GM12878 (cell line): Measurements from ENCODE around the gene SEPTIN5.

ENCODE experiments used
- CBFB ChIP-seq: IDR thresholded peaks from 2 replicates; pipeline ENCODE4 v1.6.1; 2016; ENCODE audit warnings: antibody characterized with exemption, low read depth
- CHD2 ChIP-seq: IDR thresholded peaks from 2 replicates; pipeline ENCODE4 v1.6.1; 2011; ENCODE audit warnings: low read depth, low read length, improper control_type of control experiment, borderline replicate concordance
- CHD4 ChIP-seq: fragments of 200-600 bp; sonication (generic); IDR thresholded peaks from 2 replicates; pipeline ENCODE4 v1.6.1; 2016; ENCODE audit warnings: mild to moderate bottlenecking
- EP300 ChIP-seq, 2 experiments: fragments of 150-350 bp in 1 of 2; IDR thresholded peaks; 2 replicates each; pipeline ENCODE4 v1.6.1; 2011 to 2012; ENCODE audit warnings: low read depth in 2 of 2, low read length in 2 of 2, borderline replicate concordance in 1 of 2, improper control_type of control experiment in 1 of 2, inconsistent platforms in 1 of 2; ENCODE audit not compliant: control insufficient read depth in 1 of 2
- PBX3 ChIP-seq: IDR thresholded peaks from 2 replicates; pipeline ENCODE4 v1.6.1; 2011; ENCODE audit warnings: mild to moderate bottlenecking, low read depth, low read length, moderate library complexity; ENCODE audit not compliant: insufficient replicate concordance
- POLR2A ChIP-seq: IDR thresholded peaks from 2 replicates; pipeline ENCODE4 v1.6.1; 2011; ENCODE audit warnings: low read depth, mild to moderate bottlenecking, low read length
- RAD21 ChIP-seq: IDR thresholded peaks from 2 replicates; pipeline ENCODE4 v1.6.1; 2011; ENCODE audit warnings: mild to moderate bottlenecking, low read depth, low read length, moderate library complexity; ENCODE audit not compliant: insufficient read depth
- TAF1 ChIP-seq: IDR thresholded peaks from 2 replicates; pipeline ENCODE4 v1.6.1; 2011; ENCODE audit warnings: mild to moderate bottlenecking, low read depth, low read length, borderline replicate concordance
- TBL1XR1 ChIP-seq: IDR thresholded peaks from 2 replicates; pipeline ENCODE4 v1.6.1; 2012; ENCODE audit warnings: low read depth, low read length, improper control_type of control experiment
- USF2 ChIP-seq: IDR thresholded peaks from 2 replicates; pipeline ENCODE4 v1.6.1; 2011; ENCODE audit warnings: low read depth, low read length, improper control_type of control experiment, borderline replicate concordance
- YBX1 ChIP-seq: fragments of 450-650 bp; IDR thresholded peaks from 2 replicates; pipeline ENCODE4 v1.6.1; 2016; ENCODE audit warnings: antibody characterized with exemption
- YY1 ChIP-seq: IDR thresholded peaks from 2 replicates; pipeline ENCODE4 v1.6.1; 2011; ENCODE audit warnings: low read depth, mild to moderate bottlenecking, low read length
- TF ChIP-seq, protein P1 (sequence below), 3 experiments: IDR thresholded peaks in 2 of 3; conservative IDR thresholded peaks in 1 of 3; 2 replicates each; pipeline ENCODE4 v1.5.1; 2011; ENCODE audit warnings: low read depth in 3 of 3, low read length in 3 of 3, mild to moderate bottlenecking in 3 of 3, control low read depth in 2 of 3, moderate library complexity in 2 of 3, inconsistent platforms in 1 of 3, mixed read lengths in 1 of 3; ENCODE audit not compliant: control insufficient read depth in 2 of 3, insufficient read depth in 1 of 3; ENCODE audit errors: extremely low read depth in 1 of 3
- TF ChIP-seq, protein P2 (sequence below): fragments of 450-650 bp; formaldehyde crosslinking; IDR thresholded peaks from 2 replicates; pipeline ENCODE4 v1.4.0; 2020; ENCODE audit warnings: mild to moderate bottlenecking, moderate library complexity

DNA sequence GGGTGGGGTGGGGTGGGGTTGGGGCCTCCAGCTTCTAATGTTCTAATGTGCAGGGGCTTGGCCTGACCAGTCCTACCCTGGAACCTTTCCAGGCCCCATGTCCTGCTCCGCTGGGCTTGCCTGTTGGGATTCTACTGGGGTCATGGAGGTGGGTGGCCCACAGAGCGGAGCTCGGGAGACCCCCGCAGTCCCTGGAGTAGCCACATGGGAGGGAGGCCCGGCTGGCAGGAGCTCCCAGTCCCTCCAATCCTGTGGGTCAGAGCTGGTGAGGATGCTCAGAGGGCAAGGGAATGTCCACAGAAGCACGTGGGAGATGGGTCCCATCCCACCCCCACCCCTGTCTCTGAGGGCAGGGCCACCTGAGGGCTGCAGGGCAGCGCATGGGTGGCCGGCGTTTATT lies 2.9 kb downstream of the SEPTIN5 start:
- TF ChIP-seq TBL1XR1 (no peak), YBX1 (no peak), YY1 (no peak), EP300 (IDR thresholded peaks at IDR 0.05; ENCODE audit: borderline replicate concordance in 1 of 2, control insufficient read depth in 1 of 2, low read depth in 2 of 2, low read length in 2 of 2) (no peak), CHD2 (no peak), RAD21 (no peak), CBFB (no peak), CHD4 (no peak), USF2 (no peak), POLR2A (no peak), TAF1 (no peak), PBX3 (no peak)
- TF ChIP-seq, protein P1, sequence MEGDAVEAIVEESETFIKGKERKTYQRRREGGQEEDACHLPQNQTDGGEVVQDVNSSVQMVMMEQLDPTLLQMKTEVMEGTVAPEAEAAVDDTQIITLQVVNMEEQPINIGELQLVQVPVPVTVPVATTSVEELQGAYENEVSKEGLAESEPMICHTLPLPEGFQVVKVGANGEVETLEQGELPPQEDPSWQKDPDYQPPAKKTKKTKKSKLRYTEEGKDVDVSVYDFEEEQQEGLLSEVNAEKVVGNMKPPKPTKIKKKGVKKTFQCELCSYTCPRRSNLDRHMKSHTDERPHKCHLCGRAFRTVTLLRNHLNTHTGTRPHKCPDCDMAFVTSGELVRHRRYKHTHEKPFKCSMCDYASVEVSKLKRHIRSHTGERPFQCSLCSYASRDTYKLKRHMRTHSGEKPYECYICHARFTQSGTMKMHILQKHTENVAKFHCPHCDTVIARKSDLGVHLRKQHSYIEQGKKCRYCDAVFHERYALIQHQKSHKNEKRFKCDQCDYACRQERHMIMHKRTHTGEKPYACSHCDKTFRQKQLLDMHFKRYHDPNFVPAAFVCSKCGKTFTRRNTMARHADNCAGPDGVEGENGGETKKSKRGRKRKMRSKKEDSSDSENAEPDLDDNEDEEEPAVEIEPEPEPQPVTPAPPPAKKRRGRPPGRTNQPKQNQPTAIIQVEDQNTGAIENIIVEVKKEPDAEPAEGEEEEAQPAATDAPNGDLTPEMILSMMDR (IDR thresholded peaks at IDR 0.05 in 2 of 3, conservative IDR thresholded peaks at IDR 0.05 in 1 of 3; ENCODE audit: control insufficient read depth in 2 of 3, extremely low read depth in 1 of 3, insufficient read depth in 1 of 3, low read depth in 3 of 3, low read length in 3 of 3): no peak
- TF ChIP-seq, protein P2, sequence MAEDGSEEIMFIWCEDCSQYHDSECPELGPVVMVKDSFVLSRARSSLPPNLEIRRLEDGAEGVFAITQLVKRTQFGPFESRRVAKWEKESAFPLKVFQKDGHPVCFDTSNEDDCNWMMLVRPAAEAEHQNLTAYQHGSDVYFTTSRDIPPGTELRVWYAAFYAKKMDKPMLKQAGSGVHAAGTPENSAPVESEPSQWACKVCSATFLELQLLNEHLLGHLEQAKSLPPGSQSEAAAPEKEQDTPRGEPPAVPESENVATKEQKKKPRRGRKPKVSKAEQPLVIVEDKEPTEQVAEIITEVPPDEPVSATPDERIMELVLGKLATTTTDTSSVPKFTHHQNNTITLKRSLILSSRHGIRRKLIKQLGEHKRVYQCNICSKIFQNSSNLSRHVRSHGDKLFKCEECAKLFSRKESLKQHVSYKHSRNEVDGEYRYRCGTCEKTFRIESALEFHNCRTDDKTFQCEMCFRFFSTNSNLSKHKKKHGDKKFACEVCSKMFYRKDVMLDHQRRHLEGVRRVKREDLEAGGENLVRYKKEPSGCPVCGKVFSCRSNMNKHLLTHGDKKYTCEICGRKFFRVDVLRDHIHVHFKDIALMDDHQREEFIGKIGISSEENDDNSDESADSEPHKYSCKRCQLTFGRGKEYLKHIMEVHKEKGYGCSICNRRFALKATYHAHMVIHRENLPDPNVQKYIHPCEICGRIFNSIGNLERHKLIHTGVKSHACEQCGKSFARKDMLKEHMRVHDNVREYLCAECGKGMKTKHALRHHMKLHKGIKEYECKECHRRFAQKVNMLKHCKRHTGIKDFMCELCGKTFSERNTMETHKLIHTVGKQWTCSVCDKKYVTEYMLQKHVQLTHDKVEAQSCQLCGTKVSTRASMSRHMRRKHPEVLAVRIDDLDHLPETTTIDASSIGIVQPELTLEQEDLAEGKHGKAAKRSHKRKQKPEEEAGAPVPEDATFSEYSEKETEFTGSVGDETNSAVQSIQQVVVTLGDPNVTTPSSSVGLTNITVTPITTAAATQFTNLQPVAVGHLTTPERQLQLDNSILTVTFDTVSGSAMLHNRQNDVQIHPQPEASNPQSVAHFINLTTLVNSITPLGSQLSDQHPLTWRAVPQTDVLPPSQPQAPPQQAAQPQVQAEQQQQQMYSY (CRISPR knock-in tag): no peak
